Measurements from ENCODE around the gene ABCG4. TPM values are rescaled to one million over a fixed set of nuclear protein-coding genes. Genes with fewer than 3 reads are reported as not detected.
"Not testable (repeated sequence)": the region's sequence is repeated elsewhere in the genome, so short reads cannot be mapped to it uniquely, and the experiment has no call there.

ABCG4 gene
- total and polyA plus RNA-seq, 4 donors = 0.03 to 0.17 (median 0.05) TPM; not detected in 1

- no peak for TF ChIP-seq CTCF (IDR thresholded peaks at IDR 0.05; ENCODE audit: low read depth, low read length, missing input control)
- TF ChIP-seq HNF4G (IDR thresholded peaks at IDR 0.05) = no peak
- TF ChIP-seq RXRA (IDR thresholded peaks at IDR 0.05) = no peak
- no peak for TF ChIP-seq FOXA2 (IDR thresholded peaks at IDR 0.05)
Observed at GRCh38 chr11:119190531-119190930, 41.7 kb downstream of the ABCG4 start (continued).

GRCh38 chr11:119191265-119191664 is 42.4 kb downstream of the ABCG4 start:
- H3K27ac ChIP-seq (ENCODE audit: low read depth in 1 of 2, low read length in 2 of 2); H3K36me3 ChIP-seq (ENCODE audit: control insufficient read depth in 4 of 4, insufficient read depth in 3 of 4, low read depth in 1 of 4, low read length in 3 of 4); H3K9me3 ChIP-seq (ENCODE audit: control insufficient read depth in 4 of 4, low read length in 3 of 4); H3K9ac ChIP-seq (ENCODE audit: low read depth in 1 of 2, low read length in 2 of 2); H3K27me3 ChIP-seq (ENCODE audit: control insufficient read depth in 4 of 4, insufficient read depth in 4 of 4, low read length in 3 of 4); H3K4me3 ChIP-seq (ENCODE audit: low read depth in 1 of 3, low read length in 3 of 3); DNase-seq (ENCODE audit: low spot score); H3K4me1 ChIP-seq (ENCODE audit: control insufficient read depth in 4 of 4, insufficient read depth in 4 of 4, low read length in 3 of 4): not testable (repeated sequence)
- 90% methylated on average over 14 of the region's 14 CpGs for WGBS

- no peak for TF ChIP-seq ZBTB33 (IDR thresholded peaks at IDR 0.05)
- no peak for TF ChIP-seq MAX (IDR thresholded peaks at IDR 0.05)
- no peak for TF ChIP-seq SP1 (IDR thresholded peaks at IDR 0.05)
- TF ChIP-seq RAD21 (IDR thresholded peaks at IDR 0.05) = no peak
- TF ChIP-seq FOXA1 (IDR thresholded peaks at IDR 0.05) = no peak
- no peak for TF ChIP-seq REST (IDR thresholded peaks at IDR 0.05)
- WGBS = 90% methylated on average over 3 of the region's 3 CpGs
- no peaks in the 10 kb centered on the region for H3K27me3 ChIP-seq (ENCODE audit: control insufficient read depth in 4 of 4, insufficient read depth in 4 of 4, low read length in 3 of 4)
Observed at GRCh38 chr11:119192111-119192510, 43.3 kb downstream of the ABCG4 start.

More at GRCh38 chr11:119192111-119192510, 43.3 kb downstream of the ABCG4 start:
- H3K4me3 ChIP-seq (ENCODE audit: low read depth in 1 of 3, low read length in 3 of 3) = no peak overlapping the region
- no peak for DNase-seq (ENCODE audit: low spot score)
- H3K27ac ChIP-seq (ENCODE audit: low read depth in 1 of 2, low read length in 2 of 2) = no peak overlapping the region
- H3K36me3 ChIP-seq (ENCODE audit: control insufficient read depth in 4 of 4, insufficient read depth in 3 of 4, low read depth in 1 of 4, low read length in 3 of 4) = no peaks in the 10 kb centered on the region
- no peaks in the 10 kb centered on the region for H3K9me3 ChIP-seq (ENCODE audit: control insufficient read depth in 4 of 4, low read length in 3 of 4)
- H3K4me1 ChIP-seq (ENCODE audit: control insufficient read depth in 4 of 4, insufficient read depth in 4 of 4, low read length in 3 of 4) = peaks cover 0 to 5% (median 0%) of the 10 kb centered on the region in 4 donors
- H3K9ac ChIP-seq (ENCODE audit: low read depth in 1 of 2, low read length in 2 of 2) = no peak overlapping the region
